HG03097 (cell line): ENCODE measurements around the gene MAP3K12.
"Not testable (repeated sequence)": the region's sequence is repeated elsewhere in the genome, so short reads cannot be mapped to it uniquely, and the experiment has no call there.

ENCODE experiments used
- ATAC-seq: cut with Tn5 transposase; IDR thresholded peaks from one replicate; pipeline ENCODE4 v1.9.1; 2021; ENCODE audit not compliant: unreplicated experiment, low FRiP score

MAP3K12 gene

GRCh38 chr12:53499266-53500141 is at the start of gene MAP3K12:
Gene MAP3K12, minus strand, starts transcription at chr12:53499458. Its CDS starts 12,067 bp downstream, at chr12:53487391.
- no peak for ATAC-seq

DNA sequence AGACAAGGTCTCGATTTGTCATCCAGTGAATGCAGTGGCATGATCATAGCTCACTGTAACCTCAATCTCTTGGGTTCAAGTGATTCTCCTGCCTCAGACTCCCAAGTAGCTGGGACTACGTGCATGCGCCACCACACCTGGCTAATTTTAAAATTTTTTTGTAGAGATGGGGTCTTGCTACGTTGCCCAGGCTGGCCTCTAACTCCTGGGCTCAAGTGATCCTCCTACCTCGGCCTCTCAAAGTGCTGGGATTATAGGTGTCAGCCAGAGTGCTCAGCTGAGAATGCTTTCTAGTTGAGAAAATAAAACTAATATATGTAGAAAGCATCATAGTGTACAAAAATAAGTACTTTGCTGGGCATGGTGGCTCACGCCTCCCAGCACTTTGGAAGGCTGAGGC is 49.1 kb upstream of the MAP3K12 start:
- ATAC-seq: not testable (repeated sequence)

DNA sequence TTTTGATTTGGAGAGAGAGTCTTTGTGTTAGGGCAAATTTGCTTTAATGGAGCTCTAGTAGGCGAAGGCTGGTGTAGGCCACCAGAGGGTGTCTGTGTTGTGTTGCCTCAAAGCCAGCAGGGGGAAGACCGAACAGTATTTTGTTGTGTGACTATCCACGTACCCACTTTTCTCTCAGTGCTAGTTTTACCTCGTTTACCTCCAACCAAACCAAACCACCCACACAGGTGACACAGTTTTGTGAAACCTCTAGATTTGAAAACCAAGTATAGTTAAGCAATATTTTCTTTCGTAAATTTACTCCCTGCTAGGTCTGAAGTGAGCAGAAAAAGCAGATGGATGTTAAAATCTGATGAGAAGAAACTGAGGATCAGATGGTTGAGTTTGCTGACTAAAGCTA is 44.3 kb upstream of the MAP3K12 start:
- ATAC-seq: no peak

GRCh38 chr12:53539526-53539925 is 40.3 kb upstream of the MAP3K12 start:
- ATAC-seq: no peak

DNA sequence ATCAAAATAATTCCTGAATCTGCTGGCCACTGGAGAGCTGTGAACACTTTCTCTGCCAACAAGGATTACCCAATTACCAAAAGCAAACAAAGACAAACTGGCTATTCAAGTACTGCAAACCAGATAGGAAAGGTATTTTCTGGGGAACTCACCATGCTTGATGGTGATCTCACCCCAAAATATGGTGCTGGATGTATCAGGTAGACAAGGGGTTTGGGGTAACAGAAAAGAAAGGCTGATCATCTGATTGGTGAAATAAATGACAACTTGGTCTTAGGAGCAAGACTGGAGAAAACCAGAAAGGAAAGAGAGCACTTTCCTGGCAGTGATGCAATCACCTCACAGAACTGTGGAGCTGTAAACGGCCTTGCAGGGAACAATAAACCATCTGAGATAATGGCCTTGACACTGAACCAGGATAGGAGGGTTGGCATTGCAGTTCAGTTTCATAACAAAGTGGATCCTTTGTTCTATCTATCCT is 39.0 kb upstream of the MAP3K12 start:
- ATAC-seq: no peak

GRCh38 chr12:53536962-53537361 is 37.7 kb upstream of the MAP3K12 start:
- ATAC-seq: no peak

- ATAC-seq: no peak
These were observed 34.2 kb upstream of the MAP3K12 start for GRCh38 chr12:53533471-53533870.

DNA sequence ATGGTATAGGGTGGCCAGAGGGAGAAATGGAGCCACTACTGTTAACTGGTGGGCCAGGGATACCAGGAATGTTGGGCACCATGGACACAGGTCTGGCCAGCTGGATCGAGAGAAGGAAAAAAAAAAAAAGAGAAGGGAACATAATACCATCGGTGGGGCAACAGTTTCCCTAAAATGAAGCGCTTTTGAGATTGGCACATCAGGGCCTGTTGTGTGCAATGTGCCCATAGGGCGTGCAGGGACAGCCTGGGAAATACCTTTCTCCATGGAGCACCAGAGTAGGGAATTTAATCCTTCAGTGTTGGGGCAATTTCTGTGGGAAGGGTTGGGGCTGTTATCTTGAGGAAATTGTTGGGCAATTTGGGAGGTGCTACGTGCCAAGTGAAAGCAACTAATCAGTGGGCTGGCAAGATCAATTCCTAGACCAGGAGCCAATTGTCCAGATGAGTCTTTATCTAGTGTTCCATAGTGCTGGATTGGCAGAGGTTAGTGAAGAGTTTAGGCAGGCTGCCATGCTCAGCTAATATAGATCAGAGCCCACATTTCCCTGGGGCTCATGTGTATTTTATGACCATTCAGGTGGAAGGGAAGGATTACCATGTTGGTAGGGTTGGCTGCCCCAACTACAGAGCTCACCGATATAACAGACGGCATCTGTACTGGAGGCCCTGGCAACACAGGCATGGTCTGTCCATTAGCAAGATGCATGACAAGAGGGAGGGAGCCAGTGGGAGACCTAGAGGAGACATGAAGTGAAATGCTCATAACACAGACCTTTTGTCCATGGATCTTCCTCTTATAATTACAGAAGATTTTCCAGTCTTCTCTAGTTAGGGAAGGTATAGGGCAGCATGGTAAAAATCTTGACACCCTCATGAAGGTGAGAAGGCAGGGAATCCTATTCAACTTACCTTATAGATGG is 33.5 kb upstream of the MAP3K12 start:
- no peak for ATAC-seq

GRCh38 chr12:53532021-53532420 is 32.8 kb upstream of the MAP3K12 start:
- ATAC-seq: no peak

DNA sequence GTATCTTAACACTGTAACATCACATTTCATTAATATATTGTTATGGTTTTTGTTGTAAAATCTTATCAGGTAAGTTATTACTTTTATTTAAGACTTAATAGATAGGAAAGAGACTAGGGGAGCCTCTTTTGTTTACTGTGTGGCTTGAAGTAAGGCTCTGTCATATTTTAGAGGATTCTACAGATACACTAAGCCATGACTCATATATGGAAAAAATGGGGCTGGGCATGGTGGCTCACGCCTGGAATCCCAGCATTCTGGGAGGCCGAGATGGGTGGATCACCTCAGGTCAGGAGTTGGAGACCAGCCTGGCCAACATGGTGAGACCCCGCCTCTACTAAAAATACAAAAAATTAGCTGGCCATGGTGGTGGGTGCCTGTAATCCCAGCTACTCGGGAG is 31.7 kb upstream of the MAP3K12 start:
- ATAC-seq: no peak

- ATAC-seq: no peak
These were observed 30.8 kb upstream of the MAP3K12 start for GRCh38 chr12:53530061-53530460.

DNA sequence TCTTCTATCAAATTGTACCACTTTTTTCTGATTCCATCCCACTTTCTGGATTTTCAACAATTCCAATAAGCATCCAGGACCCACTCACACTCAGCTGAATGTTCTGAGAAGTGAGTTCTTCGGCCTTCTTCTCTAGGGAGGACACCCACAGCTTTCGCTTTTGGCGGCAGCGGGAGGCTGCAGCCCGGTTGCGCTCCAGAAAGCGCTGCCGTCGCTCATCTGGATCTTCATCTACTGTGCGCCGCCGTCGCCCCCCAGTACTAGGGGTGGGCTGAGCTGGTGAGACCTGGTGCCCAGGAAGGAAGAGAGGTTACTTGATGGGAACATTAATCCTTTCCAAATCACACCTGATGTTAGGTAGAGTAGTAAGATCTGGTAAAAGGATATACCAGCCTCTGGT is 25.2 kb upstream of the MAP3K12 start:
- no peak for ATAC-seq

- no peak for ATAC-seq
These were observed 23.9 kb upstream of the MAP3K12 start for GRCh38 chr12:53523131-53523530.

DNA sequence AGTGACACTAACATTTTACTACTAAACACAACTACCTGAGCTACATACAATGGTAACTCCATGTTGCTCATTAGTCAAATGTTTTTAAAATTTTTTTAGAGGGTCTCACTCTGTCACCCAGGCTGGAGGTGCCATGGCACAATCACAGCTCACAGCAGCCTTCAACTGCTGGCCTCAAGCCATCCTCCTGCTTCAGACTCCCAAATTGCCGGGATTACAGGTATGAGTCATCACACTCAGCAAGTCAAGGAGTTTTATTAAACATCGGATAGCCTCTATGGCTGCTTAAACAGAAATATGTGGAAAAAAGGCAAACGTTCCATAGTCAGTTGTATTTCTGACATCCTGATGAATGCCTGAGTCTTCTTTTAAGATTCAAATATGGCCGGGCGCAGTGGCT is 19.1 kb upstream of the MAP3K12 start:
- no peak for ATAC-seq

DNA sequence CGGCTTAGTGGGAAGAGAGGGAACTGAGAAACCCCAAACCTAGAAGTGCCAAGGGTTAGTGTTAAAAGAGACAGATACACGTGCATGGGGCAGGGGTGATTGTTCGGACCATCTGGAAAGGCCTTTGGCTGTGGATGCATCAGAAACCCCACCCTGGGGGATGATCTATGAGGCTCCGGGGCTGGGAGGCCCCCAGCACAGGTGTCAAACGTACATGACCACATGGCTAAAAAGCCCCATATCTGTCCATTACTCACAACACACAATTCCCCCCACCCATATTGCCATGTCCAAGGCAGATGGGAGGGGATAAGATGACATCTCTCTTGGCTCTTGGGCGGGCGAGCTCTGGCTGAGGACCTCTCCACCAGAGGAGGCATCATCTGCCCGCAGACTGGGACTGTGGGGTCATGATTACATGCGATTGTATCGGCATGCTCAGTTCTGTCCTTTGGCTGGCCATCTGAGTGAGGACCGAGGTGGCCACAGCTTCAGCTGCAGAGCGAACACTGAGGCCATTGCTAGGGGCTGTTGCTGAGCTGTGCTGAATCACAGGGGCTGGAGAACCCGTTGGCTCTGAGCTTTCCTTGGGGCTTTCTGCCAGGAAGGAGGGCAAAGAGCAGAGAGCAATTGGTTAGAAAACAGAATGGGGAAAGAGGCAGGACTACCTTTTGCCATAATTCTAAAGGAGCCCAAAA is 17.6 kb upstream of the MAP3K12 start:
- no peak for ATAC-seq

GRCh38 chr12:53515291-53515680 is 16.0 kb upstream of the MAP3K12 start:
- ATAC-seq: no peak

DNA sequence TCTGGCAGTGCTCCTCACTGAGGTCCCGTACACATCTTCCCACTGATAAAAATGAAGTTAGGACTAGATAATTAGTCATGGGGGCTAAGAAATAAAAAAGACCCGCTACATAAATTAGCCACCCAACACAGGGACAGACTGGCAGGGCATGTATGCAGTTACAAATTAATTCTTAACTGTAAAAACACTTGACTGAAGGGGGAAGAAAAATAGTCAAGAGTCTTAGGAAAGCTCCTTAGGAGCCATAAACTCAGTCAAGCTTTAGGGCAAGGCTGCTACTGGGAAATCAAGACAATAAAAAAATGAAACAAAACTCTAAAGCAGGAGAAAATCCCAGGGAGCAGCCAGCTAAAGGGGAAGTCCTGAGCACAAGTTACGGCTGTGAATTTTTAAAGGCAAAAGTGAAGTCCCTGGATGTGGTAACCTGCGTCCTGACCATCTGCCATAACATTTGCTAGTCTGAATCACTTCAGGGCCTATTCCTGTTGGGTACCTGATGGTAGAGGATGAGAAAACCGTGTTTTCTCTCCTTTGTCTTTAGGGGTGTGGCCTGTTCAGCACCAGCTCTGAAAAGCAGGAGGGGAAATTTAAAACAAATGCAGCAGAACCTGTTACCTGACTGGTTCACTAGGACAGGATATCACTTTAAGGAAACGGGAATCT is 15.5 kb upstream of the MAP3K12 start:
- no peak for ATAC-seq

- ATAC-seq: no peak
These were observed 14.6 kb upstream of the MAP3K12 start for GRCh38 chr12:53513712-53514410.

DNA sequence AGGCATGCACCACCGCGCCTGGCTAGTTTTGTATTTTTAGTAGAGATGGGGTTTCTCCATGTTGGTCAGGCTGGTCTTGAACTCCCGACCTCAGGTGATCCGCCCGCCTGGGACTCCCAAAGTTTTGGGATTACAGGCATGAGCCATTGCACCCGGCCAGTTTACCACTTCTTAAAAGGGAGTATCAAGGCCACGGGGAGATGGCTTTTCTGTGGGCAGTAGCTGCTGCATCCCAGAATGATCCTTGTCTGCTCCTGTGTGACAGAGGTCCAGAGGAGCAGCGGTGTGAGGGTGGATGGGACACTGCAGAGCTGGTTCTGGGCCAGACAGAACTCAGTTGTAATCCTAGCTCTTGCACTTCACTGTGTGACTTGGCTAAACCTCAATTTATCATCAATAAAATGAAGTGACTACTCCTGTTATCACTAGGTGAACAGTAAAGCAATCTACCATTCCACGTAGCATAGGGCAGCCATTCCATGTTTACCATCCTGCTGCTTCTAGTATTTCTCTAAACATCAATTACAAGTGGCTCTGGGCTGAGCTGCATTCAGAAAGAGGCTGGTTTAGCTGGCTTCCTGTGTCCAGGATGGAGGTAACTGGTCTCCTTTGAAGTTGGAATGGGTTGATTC is 11.0 kb upstream of the MAP3K12 start:
- ATAC-seq: no peak
